Measurements from ENCODE around the gene SUB1. TPM values are rescaled to one million over a fixed set of nuclear protein-coding genes. Genes with fewer than 3 reads are reported as not detected.
"Not testable (repeated sequence)": the region's sequence is repeated elsewhere in the genome, so short reads cannot be mapped to it uniquely, and the experiment has no call there.

Gene SUB1
- total RNA-seq, 1 experiment from 2014 or later: 288 TPM

GRCh38 chr5:32536246-32536645 is 49.1 kb upstream of the SUB1 start:
- Histone ChIP-seq H4K8ac (replicated peaks; ENCODE audit: insufficient read length, low read depth, low read length) (no peak overlapping the region), H3T11ph (ENCODE audit: low read length) (no peak overlapping the region), H3K9me3 (ENCODE audit: control insufficient read depth, low read depth, low read length) (no peaks in the 10 kb centered on the region), H3K14ac (ENCODE audit: insufficient read depth, low read length) (no peak overlapping the region), H4K5ac (ENCODE audit: insufficient read length, low read depth, low read length) (no peak overlapping the region), H2BK12ac (ENCODE audit: insufficient read length, low read depth, low read length) (no peak overlapping the region), H2AK5ac (ENCODE audit: insufficient read length, low read length) (no peak overlapping the region), H2BK5ac (ENCODE audit: insufficient read length, low read length) (no peak overlapping the region), H3K79me1 (ENCODE audit: insufficient read depth, low read depth, low read length, poor library complexity, severe bottlenecking) (no peaks in the 10 kb centered on the region), H3K4me2 (ENCODE audit: insufficient read depth, insufficient read length, low read length) (no peak overlapping the region), H2BK15ac (ENCODE audit: low read depth, low read length) (no peak overlapping the region), H2AFZ (ENCODE audit: low read length) (no peak overlapping the region), H2BK120ac (ENCODE audit: low read depth, low read length, poor library complexity, severe bottlenecking) (no peak overlapping the region), H4K20me1 (ENCODE audit: control insufficient read depth, insufficient read depth, insufficient read length) (no peaks in the 10 kb centered on the region), H3K23ac (ENCODE audit: insufficient read length, low read depth, low read length) (no peak overlapping the region), H3K4me1 (ENCODE audit: insufficient read depth, low read length) (no peaks in the 10 kb centered on the region), H3K18ac (ENCODE audit: insufficient read length, low read depth, low read length) (no peak overlapping the region), H3K79me2 (ENCODE audit: insufficient read depth, low read length) (no peaks in the 10 kb centered on the region), H3K23me2 (ENCODE audit: insufficient read length, low read depth, low read length, poor library complexity, severe bottlenecking) (no peaks in the 10 kb centered on the region), H3K9ac (ENCODE audit: extremely low read depth, insufficient read length, low read length) (no peak overlapping the region), H2BK20ac (ENCODE audit: low read depth, low read length, poor library complexity, severe bottlenecking) (no peak overlapping the region), H3K56ac (ENCODE audit: insufficient read length, low read depth, low read length) (no peak overlapping the region), H3K27ac (ENCODE audit: insufficient read length, low read depth, low read length) (no peak overlapping the region), H4K91ac (ENCODE audit: insufficient read length, low read depth, low read length) (no peak overlapping the region), H3K27me3 (ENCODE audit: insufficient read depth, low read length) (no peaks in the 10 kb centered on the region), H3K4ac (ENCODE audit: low read depth, low read length) (no peak overlapping the region)
- H3K27ac Mint-ChIP-seq: no peak overlapping the region
- H3K9me3 Mint-ChIP-seq: no peaks in the 10 kb centered on the region
- peaks cover 2% of the 10 kb centered on the region; the same call in 1 of the 2 replicates for H3K27me3 Mint-ChIP-seq (ENCODE audit: low read depth)
- no peak overlapping the region for H3K4me3 Mint-ChIP-seq
- no peak for DNase-seq
- TF ChIP-seq, protein P1, sequence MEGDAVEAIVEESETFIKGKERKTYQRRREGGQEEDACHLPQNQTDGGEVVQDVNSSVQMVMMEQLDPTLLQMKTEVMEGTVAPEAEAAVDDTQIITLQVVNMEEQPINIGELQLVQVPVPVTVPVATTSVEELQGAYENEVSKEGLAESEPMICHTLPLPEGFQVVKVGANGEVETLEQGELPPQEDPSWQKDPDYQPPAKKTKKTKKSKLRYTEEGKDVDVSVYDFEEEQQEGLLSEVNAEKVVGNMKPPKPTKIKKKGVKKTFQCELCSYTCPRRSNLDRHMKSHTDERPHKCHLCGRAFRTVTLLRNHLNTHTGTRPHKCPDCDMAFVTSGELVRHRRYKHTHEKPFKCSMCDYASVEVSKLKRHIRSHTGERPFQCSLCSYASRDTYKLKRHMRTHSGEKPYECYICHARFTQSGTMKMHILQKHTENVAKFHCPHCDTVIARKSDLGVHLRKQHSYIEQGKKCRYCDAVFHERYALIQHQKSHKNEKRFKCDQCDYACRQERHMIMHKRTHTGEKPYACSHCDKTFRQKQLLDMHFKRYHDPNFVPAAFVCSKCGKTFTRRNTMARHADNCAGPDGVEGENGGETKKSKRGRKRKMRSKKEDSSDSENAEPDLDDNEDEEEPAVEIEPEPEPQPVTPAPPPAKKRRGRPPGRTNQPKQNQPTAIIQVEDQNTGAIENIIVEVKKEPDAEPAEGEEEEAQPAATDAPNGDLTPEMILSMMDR (conservative IDR thresholded peaks at IDR 0.05): no peak
- no CpG with 5 or more reads among the region's 4 CpGs for WGBS (ENCODE audit: extremely low coverage, insufficient read length, low lambda C conversion rate)
- H3K4me1 Mint-ChIP-seq: peaks cover 15 to 17% of the 10 kb centered on the region in 2 experiments
- H3K36me3 Mint-ChIP-seq (ENCODE audit: insufficient read depth in 1 of 3, low read depth in 3 of 3): no peaks in the 10 kb centered on the region

DNA sequence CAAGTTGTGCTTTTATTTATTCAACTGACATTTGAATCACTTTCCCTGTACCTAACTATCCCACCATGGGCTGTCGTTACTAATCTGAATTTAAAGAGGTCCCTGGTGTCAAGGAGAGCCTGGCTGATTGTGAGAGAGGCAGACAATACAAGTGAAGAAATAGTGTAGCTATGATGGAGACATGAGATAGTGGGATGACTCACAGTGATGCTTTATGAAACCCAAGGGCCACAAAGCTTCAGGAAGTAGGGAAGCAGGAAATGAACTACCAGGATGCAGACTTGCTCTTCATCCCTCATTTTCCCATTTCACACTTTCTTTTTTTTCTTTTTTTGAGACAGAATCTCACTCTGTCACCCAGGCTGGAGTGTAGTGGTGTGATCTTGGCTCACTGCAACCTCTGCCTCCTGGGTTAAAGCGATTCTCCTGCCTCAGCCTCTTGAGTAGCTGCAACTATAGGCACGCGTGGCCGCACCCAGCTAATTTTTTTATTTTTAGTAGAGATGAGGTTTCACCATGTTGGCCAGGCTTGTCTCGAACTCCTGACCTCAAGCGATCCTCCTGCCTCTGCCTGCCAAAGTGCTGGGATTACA is 47.8 kb upstream of the SUB1 start:
- not testable (repeated sequence) for DNase-seq; H3K23me2 ChIP-seq (ENCODE audit: insufficient read length, low read depth, low read length, poor library complexity, severe bottlenecking); H3K4me1 Mint-ChIP-seq; H2BK15ac ChIP-seq (ENCODE audit: low read depth, low read length); H3K27me3 Mint-ChIP-seq (ENCODE audit: low read depth); H3K79me2 ChIP-seq (ENCODE audit: insufficient read depth, low read length); H3K23ac ChIP-seq (ENCODE audit: insufficient read length, low read depth, low read length); H3K27ac Mint-ChIP-seq; H4K8ac ChIP-seq (replicated peaks; ENCODE audit: insufficient read length, low read depth, low read length); H2AFZ ChIP-seq (ENCODE audit: low read length); H2BK120ac ChIP-seq (ENCODE audit: low read depth, low read length, poor library complexity, severe bottlenecking); H3K9me3 ChIP-seq (ENCODE audit: control insufficient read depth, low read depth, low read length); H3K4me3 Mint-ChIP-seq; H3K14ac ChIP-seq (ENCODE audit: insufficient read depth, low read length); H3K4me1 ChIP-seq (ENCODE audit: insufficient read depth, low read length); H2BK20ac ChIP-seq (ENCODE audit: low read depth, low read length, poor library complexity, severe bottlenecking); H3K4me2 ChIP-seq (ENCODE audit: insufficient read depth, insufficient read length, low read length); H2AK5ac ChIP-seq (ENCODE audit: insufficient read length, low read length); H3K4ac ChIP-seq (ENCODE audit: low read depth, low read length); H3K36me3 Mint-ChIP-seq (ENCODE audit: insufficient read depth in 1 of 3, low read depth in 3 of 3); H3K27ac ChIP-seq (ENCODE audit: insufficient read length, low read depth, low read length); H4K5ac ChIP-seq (ENCODE audit: insufficient read length, low read depth, low read length); H3K27me3 ChIP-seq (ENCODE audit: insufficient read depth, low read length); H3K18ac ChIP-seq (ENCODE audit: insufficient read length, low read depth, low read length); H3K56ac ChIP-seq (ENCODE audit: insufficient read length, low read depth, low read length); H2BK12ac ChIP-seq (ENCODE audit: insufficient read length, low read depth, low read length); H3K79me1 ChIP-seq (ENCODE audit: insufficient read depth, low read depth, low read length, poor library complexity, severe bottlenecking); H3K9me3 Mint-ChIP-seq; H4K91ac ChIP-seq (ENCODE audit: insufficient read length, low read depth, low read length); H3T11ph ChIP-seq (ENCODE audit: low read length); H4K20me1 ChIP-seq (ENCODE audit: control insufficient read depth, insufficient read depth, insufficient read length); H2BK5ac ChIP-seq (ENCODE audit: insufficient read length, low read length); H3K9ac ChIP-seq (ENCODE audit: extremely low read depth, insufficient read length, low read length)
- WGBS (ENCODE audit: extremely low coverage, insufficient read length, low lambda C conversion rate): no CpG with 5 or more reads among the region's 7 CpGs

All from H9 (cell line).